Gastrocnemius medialis (tissue), 4 donors: Measurements from ENCODE around the gene RIN3.

Source experiments
- POLR2A ChIP-seq, 2 donors: fragments of 450-650 bp; IDR thresholded peaks; one replicate each; pipeline ENCODE4 v1.6.1; 2017; ENCODE audit warnings: antibody characterized with exemption in 2 of 2, mild to moderate bottlenecking in 2 of 2, moderate library complexity in 2 of 2
- TF ChIP-seq, protein P1 (sequence below), 5 experiments: fragments of 450-650 bp in 3 of 5; fragments of 200-600 bp in 2 of 5; sonication (generic) in 2 of 5; IDR thresholded peaks in 4 of 5; conservative IDR thresholded peaks in 1 of 5; 1 replicate in 4 of 5; 2 replicates in 1 of 5; pipeline ENCODE4 v1.5.1; 2016 to 2019; ENCODE audit warnings: antibody characterized with exemption in 5 of 5, mild to moderate bottlenecking in 3 of 5, moderate library complexity in 3 of 5

DNA sequence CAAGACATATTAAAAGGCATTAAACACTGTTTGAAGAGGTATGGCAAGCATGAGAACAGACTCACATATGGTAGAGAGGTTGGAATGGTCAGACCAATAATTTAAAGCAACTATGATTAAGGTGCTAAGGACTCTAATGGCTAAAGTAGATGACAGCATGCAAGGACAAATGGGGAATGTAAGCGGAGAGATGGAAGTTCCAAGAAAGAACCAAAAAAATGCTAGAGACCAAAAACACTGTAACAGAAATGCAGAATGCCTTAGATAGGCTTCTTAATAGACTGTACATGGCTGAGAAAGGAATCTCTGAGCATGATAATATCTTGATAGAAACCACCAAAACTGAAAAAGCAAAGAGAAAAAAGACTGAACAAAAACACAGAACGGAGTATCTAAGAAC is 77.4 kb downstream of the RIN3 start:
- TF ChIP-seq POLR2A (IDR thresholded peaks at IDR 0.05): no peak
- TF ChIP-seq, protein P1, sequence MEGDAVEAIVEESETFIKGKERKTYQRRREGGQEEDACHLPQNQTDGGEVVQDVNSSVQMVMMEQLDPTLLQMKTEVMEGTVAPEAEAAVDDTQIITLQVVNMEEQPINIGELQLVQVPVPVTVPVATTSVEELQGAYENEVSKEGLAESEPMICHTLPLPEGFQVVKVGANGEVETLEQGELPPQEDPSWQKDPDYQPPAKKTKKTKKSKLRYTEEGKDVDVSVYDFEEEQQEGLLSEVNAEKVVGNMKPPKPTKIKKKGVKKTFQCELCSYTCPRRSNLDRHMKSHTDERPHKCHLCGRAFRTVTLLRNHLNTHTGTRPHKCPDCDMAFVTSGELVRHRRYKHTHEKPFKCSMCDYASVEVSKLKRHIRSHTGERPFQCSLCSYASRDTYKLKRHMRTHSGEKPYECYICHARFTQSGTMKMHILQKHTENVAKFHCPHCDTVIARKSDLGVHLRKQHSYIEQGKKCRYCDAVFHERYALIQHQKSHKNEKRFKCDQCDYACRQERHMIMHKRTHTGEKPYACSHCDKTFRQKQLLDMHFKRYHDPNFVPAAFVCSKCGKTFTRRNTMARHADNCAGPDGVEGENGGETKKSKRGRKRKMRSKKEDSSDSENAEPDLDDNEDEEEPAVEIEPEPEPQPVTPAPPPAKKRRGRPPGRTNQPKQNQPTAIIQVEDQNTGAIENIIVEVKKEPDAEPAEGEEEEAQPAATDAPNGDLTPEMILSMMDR (IDR thresholded peaks at IDR 0.05 in 4 of 5, conservative IDR thresholded peaks at IDR 0.05 in 1 of 5): no peak
